ENCODE results near the gene MTNR1A.
"Not testable (repeated sequence)": the region's sequence is repeated elsewhere in the genome, so short reads cannot be mapped to it uniquely, and the experiment has no call there.

The MTNR1A gene

DNA sequence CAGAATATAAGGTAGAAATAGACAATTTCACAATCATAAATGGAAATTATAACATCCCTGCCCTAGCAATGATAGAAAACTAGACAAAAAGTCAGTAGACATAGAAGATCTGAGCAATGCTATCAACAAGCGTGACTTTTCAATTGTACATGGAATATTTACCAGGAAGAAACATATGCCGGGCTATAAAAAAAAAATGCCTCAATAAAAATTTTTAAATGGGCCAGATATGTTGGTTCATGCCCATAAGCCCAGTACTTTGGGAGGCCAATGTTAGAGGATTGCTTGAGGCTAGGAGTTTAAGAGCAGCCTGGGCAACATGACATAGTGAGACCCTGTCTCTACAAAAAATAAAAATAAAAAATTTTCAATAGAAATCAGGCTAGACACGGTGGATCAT, 5.3 kb upstream of the MTNR1A start:
- no peak for DNase-seq

DNA sequence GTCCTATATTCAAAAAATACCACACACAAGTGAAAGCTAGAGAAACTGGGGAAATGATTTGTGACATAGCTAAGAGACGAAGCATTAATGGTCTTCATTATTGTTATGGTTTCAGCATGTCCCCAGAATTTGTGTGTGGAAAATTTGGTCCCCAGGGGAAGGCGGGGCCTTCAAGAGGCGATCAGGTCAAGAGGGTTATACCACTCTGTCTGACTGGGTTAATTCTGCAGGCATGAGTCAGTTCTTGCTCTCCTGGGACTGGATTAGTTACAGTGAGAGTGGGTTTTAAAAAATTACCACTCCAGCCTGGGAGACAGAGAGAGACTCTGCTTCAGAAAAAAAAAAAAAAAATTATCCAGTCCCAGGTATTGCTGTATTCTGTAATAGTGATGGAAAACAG, 2.1 kb upstream of the MTNR1A start:
- DNase-seq = no peak

DNA sequence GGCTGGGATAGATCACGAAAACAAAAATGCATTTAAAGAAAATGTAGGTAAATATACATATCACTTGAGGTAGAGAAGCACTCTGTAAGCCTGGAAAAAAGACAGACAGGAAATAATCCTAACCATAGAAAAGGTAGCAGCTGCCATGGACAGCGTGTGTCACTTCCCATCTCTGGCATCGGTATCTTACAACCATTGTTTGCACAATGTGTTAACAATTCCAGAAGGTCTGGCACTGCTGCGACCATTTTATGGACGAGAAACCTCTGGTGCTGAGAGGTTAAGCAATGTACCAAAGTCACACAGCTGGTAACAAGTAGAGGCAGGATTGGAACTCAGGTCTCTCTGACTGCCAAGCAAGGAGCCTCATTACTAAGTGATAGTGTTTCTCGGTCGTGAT, 1.7 kb upstream of the MTNR1A start:
- no peak for DNase-seq

DNA sequence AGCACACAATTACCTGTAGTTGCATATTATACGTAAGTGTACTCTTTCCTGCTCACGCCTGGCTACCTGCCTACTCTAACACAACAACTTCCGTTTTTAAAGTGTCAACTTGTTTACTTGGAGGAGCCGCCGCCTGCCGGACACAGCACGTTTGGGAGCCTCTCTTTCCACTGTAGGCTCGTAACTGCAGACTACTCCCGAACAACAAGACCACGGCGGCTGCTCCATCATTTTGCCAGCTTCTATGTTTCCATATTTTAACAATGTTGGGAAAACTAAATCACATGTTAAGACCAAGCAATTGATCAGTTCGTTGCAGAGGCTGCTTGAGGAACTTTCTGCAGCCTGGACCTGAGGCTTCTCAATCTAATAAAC, 841 bp downstream of the MTNR1A start:
- no peak for DNase-seq

DNA sequence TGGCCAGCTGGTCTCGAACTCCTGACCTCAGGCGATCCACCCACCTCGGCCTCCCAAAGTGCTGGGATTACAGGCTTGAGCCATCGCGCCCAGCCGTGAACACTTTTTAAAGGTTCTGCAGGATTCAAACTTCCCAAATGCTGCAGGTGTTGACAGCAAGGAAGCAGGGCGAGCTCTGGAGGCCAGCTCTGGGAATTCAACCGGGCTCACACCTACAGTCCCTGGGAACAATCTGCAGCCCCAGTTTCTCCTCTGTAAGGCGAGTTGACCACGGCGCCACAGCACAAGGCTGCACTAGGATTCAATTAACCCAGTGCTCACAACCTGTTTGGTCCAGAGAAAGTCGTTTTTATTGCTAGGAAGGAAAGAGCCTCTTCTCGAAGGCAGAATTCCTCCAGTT, 1.6 kb downstream of the MTNR1A start:
- no peak for DNase-seq

DNA sequence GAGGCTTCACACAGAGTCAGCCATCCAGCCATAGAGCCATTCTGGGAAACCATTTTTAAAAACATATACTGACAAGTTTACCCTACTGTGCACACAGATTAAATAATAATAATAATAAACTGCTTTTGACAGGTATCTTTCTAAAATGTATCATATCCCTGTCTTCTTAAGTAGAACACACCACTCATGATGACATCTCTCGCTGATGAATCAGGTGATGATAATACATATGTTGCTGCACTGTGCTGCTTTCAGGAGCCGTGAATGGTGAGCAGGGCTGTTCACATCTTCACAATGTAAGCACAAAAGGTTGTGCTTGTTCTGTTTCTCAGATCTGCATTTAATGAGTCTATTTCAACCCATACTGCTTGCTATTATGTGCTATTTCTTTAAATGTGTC, 3.5 kb downstream of the MTNR1A start:
- no peak for DNase-seq

DNA sequence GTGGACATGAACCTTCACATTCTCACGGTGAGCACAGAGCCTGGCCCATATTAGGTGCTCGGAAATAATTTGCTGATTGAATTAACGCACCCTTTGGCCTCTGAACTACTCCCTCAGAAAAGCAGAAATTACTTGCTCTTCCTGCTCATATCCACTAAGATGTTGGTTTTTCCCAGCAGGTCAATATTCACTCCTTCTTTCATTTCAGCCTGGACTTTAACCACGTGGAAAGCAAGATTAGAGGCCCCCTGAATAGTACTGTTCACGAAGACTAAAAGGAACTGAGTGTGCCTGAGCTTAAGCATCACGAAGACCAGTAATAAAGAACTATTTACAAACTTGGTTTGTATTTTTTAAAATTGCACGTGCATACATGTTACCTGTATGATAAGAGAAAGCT, 9.9 kb downstream of the MTNR1A start:
- no peak for DNase-seq

DNA sequence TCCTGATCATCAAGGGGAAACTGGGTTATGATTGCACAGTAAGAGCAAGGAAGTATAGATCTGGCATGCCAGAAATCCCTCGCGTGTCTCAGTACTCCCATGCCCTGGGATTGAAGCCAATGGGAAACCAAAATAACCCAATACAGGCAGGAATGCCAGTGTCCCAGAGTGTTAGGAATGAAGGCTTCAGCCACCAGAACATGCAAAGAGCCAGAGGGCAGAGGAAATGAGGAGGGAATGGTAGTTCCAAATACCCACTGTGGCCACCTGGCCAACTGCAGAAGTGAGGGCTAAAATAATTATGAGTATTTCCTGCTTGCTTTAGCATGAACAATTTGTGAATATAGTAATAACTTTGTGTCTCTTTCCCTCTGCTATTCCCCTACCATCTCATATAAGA, 12.2 kb downstream of the MTNR1A start:
- no peak for DNase-seq

DNA sequence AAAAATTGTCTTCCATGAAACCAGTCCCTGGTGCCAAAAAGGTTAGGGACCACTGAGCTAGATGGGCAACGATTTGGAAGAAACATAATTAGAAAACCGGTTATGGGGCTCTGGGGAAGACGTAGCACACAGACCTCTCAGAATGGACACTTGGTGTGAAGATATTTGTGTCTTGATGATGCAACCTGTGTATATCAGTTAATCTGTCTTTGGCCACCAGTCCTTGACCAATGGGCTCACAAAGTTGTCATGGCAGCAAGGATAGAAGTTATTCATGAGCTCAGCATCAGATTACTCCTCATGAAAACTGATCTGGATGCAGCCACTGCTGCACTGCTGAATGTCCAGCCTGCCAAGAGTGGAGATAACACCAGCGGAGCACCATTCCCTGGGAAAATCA, 13.6 kb downstream of the MTNR1A start:
- DNase-seq = no peak

DNA sequence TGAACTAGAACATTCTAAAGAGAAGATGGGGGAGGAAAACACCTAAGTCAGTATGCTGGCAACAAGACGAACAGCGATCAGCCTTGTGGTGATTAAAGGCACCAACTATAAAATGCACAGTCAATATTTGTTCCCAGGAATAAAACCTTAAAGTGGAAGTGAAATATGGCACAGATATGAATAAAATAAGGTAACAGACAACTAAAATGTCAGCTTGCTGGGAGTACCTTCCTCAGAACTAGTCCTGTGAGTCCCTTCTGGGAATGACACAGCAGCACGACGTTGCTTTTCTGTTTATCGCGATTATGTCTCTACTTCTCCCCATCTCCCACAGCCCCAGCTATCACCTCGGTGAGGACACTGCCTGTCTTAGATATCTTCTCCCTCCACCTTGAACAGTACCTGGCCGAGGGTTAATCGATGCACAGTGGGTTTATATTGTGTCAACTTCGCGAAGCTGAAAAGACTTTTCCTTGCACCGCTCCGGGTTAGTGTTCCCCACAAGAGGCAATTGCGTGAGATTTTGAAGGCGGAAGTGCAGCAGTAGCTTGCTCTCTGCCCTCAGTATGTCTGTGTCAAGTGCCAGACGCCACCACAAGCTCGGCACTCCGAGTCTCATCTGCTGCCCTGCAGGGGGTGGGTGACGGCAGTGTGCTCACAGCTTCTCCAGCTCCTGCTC, 17.4 kb downstream of the MTNR1A start:
- no peak for DNase-seq

DNA sequence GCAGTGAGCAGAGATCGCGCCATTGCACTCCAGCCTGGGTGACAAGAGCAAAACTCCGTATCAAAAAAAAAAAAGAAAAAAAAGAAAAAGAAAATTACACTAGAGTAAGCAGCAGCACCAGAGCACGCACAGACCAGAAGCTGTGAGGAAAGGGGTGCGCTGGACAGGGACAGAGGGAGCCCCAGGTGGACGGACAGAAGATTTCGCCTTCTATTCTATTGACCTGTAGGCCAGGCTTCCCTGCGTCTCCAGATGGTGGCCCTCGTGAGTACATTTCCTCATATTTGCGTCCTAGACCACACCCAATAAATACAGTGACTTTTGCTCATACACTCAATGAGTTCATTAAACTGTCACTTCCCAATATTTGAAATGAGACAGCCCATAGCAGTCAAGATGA, 19.1 kb downstream of the MTNR1A start:
- no peak for DNase-seq

DNA sequence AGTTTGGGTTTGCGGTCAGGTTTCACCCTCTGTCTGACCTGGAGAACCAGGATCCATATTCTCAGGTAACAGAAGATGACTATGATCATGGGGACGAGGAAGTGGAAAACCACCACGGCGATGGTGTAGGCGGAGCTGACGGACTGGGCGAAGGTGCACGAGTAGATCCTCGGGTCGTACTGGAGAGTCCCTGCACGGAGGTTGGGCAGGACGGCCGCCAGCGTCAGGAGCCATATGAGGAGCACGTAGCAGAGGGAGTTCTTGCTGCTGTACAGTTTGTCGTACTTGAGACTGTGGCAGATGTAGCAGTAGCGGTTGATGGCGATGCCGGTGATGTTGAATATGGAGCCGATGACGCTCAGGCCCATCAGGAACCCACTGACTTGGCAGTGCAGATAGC, 21.3 kb downstream of the MTNR1A start:
- no peak for DNase-seq

DNA sequence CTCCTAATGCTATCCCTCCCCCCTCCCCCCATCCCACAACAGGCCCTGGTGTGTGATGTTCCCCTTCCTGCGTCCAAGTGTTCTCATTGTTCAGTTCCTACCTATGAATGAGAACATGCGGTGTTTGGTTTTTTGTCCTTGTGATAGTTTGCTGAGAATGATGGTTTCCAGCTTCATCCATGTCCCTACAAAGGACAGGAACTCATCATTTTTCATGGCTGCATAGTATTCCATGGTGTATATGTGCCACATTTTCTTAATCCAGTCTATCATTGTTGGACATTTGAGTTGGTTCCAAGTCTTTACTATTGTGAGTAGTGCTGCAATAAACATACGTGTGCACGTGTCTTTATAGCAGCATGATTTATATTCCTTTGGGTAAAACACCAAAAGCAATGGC, 31.4 kb downstream of the MTNR1A start:
- DNase-seq = not testable (repeated sequence)

DNA sequence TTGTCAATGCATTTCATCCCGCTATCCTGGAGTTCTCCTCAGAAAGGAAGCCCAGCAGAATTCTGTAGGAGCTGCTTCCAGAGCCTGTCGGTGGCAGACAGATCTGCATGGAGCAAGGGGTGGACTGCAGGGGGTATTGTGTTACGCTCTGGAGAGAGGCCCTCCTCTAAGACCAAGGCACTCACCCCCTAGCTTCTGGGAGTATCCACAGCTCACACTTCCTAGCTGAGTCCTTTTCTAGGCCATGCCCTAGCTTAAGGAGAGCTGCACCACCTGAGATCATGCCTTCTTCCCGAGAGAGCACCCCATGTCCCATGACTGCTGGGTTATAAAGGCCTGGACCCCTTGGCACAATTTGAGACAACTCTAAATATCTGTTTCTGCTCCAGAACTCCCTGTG, 39.1 kb downstream of the MTNR1A start:
- no peak for DNase-seq

DNA sequence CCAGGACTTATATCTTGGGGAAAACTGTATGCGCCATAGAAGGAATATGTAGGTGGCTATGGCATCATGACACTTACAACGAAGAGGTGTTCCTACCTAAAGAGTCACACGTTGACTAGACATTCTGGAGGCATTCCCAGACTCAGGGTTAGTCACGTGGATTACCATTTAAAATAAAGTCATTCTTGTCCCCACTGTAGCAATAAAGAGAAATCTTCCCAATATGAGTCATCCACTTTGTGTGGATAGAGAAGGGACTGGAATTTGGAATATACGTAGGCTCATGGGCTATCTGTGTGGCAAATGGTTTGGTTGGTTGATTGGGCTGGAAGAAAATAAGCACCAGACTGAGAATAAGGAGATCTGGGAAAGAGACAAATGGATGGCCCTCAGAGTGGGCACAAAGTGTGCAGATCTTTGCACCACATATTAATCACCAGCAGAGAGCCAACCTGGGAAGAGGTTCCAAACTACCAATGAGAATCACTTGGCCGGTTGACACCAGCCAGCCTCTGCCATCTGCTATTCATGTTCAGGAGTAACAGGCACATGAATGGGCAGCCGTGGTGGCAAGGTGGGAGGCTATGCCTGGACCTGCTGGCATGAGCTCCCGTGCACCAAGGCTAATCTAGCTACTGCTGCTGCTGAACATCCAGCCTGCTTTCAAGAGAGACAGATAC, 41.0 kb downstream of the MTNR1A start:
- no peak for DNase-seq

DNA sequence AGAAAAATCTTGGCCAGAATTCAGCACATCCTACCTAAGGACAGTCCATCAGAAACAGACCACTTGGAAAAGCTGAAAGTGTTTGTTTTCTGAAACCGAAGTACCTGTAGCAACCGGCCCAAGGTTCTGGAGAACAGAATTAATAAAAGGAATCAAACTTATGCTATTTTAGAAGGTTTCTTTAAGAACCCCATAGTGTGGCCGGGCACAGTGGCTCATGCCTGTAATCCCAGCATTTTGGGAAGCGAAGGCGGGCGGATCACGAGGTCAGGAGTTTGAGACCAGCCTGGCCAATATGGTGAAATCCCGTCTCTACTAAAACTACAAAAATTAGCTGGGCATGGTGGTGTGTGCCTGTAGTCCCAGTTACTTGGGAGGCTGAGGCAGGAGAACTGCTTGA, 50.6 kb downstream of the MTNR1A start:
- DNase-seq = not testable (repeated sequence)

DNA sequence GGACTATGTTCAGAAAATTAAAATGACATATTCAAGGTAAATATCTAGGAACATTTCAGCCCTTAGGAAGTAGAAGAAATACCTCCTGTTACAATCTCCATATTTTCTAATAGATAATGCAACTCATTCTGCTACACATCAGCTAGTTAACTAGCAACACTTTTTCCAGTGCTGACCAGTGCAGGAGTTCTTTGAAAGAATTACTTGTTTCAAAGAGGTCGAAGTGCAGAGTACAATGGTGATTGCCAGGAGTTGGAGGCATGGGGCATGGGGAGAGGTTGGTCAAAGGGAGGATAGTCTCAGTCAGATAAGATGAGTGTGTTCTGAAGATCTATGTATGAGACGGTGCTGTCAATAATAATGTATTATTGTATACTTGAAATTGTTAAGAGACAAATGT, 53.1 kb downstream of the MTNR1A start:
- DNase-seq = no peak

DNA sequence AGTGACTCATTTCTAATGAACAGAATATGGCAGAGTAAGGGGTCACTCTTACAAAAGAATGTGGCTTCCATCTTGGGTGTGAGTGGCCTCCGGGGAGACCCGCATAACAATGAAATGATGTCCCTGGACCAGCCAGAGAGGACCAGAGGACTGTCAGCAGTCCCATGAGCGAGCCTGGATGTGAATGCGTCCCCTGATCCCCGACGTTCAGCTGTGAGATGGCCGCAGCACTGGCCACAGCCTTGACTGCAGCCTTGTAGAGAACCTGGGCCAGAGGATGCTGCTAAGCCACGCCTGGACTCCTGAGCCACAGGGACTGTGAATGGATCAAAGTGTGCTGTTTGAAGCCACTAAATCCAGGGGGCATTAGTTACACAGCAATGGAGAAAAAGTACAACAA, 53.8 kb downstream of the MTNR1A start:
- no peak for DNase-seq

DNA sequence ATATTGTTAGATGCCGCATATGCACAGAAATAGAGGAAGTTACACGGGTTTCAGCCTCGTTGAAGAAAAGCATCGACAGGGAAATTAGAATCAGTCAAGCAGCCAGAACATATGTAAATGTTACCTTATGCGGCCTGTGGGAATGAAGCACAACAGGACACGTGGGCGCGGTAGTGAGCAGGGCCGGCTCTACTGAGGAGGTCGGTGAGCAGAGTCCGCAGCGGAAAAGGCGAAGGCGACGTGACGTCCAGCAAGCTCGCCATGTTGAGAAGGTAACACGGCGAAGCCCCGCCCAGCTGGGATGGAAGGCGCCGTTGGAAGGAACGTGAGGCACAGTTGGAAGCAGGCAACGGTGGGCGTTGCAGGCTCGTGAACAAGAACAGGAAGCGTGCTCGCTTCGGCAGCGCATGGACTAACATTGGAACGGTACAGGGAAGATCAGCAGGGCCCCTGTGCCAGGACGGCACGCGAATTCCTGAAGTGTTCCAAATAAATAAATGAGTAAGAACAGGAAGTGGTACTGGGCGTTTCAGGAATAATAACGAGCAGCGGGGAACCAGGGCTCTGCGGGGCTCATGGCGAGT, 54.6 kb downstream of the MTNR1A start:
- no peak for DNase-seq

DNA sequence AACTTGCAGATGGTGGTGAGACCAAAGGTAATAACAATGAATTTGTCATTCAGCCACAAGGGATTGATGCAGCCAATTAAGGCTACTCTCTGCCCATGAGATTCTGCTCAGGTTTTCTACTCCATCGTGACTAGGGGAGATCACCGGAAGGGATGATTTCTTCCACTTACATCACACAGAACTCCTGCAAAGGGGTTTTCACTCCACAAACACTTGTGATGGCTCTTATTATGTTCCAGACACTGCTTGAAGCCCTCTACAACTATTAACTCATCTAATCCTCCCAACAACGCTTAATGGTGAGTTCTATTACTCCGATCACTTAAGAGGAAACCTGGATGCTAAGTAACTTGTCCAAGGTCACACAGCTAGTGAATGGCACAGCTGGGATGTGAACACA, 55.9 kb downstream of the MTNR1A start:
- DNase-seq = no peak

DNA sequence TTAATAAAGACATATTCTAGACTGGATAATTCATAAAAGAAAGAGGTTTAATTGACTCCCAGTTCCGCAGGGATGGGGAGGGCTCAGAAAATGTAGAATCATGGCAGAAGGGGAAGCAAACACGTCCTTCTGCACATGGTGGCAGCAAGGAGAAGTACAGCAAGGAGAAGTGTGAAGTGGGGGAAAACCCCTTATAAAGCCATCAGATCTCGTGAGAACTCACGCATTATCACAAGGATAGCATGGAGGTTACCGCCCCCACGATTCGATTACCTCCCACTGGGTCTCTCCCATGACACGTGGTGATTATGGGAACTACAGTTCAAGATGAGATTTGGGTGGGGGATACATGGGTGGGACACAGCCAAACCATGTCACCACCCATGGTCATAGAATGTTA, 58.3 kb downstream of the MTNR1A start:
- no peak for DNase-seq

DNA sequence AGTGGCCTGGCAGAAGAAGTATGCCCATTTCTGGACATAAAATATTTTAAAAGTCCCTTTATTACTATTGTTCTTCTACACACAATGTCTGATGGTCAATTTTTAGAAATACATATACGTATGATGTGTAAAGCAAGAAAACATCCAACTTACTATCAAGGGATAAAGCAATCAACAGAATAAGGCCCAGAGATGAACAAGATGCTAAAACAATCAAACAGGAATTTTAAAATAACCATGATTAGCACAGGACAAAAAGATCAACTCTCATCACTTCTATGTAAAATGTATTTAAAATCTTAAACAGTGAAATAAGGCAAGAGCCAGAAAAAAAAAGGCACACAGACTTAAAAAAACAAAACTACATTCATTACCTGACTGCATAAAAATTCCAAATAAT, 60.9 kb downstream of the MTNR1A start:
- no peak for DNase-seq

DNA sequence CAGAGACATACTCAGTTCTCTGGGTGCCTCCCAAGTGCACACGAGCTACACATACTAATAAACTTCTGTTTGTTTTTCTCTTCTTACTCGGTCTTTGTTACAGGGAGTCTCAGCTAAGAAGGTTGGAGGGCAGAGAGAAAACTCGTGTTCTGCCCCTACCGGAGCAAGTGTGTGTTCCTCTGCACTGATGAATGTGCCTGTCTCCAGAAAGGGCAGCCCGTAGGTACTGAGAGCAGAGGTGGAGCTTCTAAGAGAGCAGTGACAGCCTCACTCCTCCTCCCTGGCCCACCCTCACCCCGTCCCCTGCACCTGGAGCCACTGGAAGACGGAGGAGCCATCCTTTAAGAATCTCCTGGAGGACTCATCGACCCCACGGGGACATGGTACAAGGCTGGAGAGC, 67.6 kb downstream of the MTNR1A start:
- no peak for DNase-seq

DNA sequence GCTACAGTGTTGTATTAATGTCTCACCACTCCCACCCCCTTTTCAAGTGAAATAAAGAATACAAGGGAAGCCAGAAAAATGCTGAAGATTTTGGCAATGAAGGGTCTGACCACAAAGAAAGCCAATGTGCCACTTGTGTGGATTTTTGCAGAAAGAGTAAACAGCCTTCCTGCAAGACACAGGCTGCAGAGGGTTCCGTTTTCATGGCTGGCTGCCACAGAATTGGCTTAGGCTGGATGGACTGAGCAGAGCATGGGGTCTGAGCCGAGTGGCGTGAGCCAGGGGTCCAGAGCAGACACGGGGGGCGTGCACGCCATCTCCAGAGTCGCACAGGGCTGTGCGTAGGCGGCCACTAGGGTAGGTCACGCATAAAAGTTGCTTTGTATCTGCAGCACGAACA, 69.2 kb downstream of the MTNR1A start:
- DNase-seq = no peak

DNA sequence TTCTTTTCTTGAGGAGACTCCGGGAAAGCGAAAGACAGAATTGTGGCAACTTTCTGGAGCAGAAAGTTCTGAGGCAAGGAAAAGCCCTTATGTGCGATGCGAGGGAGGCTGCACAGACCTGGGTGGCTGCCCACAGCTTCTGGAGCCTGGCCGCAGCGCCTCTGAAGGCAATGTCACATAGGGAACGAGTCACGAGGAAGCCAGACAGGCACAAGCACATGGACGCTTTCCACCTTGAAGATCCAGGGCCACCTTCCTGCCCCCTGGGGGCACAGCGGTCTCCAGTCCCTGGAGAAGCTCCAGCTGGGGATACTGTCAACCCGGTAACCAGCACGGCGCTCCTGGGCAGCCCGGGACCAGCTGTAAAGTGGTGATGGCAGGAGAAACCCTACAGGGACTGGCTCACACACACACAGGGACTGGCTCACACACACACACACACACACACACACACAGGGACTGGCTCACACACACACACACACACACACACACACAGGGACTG, 69.8 kb downstream of the MTNR1A start:
- no peak for DNase-seq
